Mesenchymal stem cell (in vitro differentiated cells and primary cell): ENCODE results near the gene ASB18.

Experiments used
- DNase-seq: peaks from one replicate; pipeline ENCODE4 v3.0.0-alpha.2; 2013
- H2AFZ ChIP-seq: one replicate; pipeline ENCODE4 v1.6.1; 2013; ENCODE audit warnings: low read depth, mild to moderate bottlenecking, control low read depth, inconsistent platforms, low read length, moderate library complexity
- H2AK5ac ChIP-seq: 2 replicates; pipeline ENCODE4 v1.6.1; 2013; ENCODE audit warnings: low read length, moderate library complexity, mild to moderate bottlenecking, inconsistent platforms; ENCODE audit not compliant: severe bottlenecking
- H2BK120ac ChIP-seq: one replicate; pipeline ENCODE4 v1.6.1; 2013; ENCODE audit warnings: low read depth, mild to moderate bottlenecking, inconsistent platforms, low read length, moderate library complexity
- H2BK12ac ChIP-seq, 2 experiments: one replicate each; pipeline ENCODE4 v1.6.1; 2013; ENCODE audit warnings: inconsistent platforms in 2 of 2, low read length in 2 of 2, mild to moderate bottlenecking in 2 of 2, moderate library complexity in 2 of 2, control low read depth in 1 of 2
- H2BK15ac ChIP-seq: one replicate; pipeline ENCODE4 v1.6.1; 2013; ENCODE audit warnings: mild to moderate bottlenecking, low read depth, inconsistent platforms; ENCODE audit not compliant: poor library complexity, severe bottlenecking
- H2BK5ac ChIP-seq: 2 replicates; pipeline ENCODE4 v1.6.1; 2013; ENCODE audit warnings: low read depth, mild to moderate bottlenecking, low read length, control low read depth, inconsistent platforms; ENCODE audit not compliant: poor library complexity, severe bottlenecking
- H3K14ac ChIP-seq, 2 experiments: one replicate each; pipeline ENCODE4 v1.6.1; 2013; ENCODE audit warnings: inconsistent platforms in 2 of 2, low read length in 2 of 2, control low read depth in 1 of 2, mild to moderate bottlenecking in 1 of 2, moderate library complexity in 1 of 2
- H3K18ac ChIP-seq, 2 experiments: one replicate each; pipeline ENCODE4 v1.6.1; 2013; ENCODE audit warnings: inconsistent platforms in 2 of 2, low read length in 2 of 2, control low read depth in 1 of 2, low read depth in 1 of 2, mild to moderate bottlenecking in 1 of 2
- H3K23ac ChIP-seq, 2 experiments: one replicate each; pipeline ENCODE4 v1.6.1; 2013; ENCODE audit warnings: inconsistent platforms in 2 of 2, low read length in 2 of 2, mild to moderate bottlenecking in 2 of 2, moderate library complexity in 2 of 2, control low read depth in 1 of 2
- H3K27ac ChIP-seq: 2 replicates; pipeline ENCODE4 v1.5.1; 2013; ENCODE audit warnings: mild to moderate bottlenecking, moderate library complexity, low read length, control low read depth, inconsistent platforms; ENCODE audit not compliant: poor library complexity, severe bottlenecking
- H3K27me3 ChIP-seq, 2 experiments: 2 replicates each; pipeline versions ENCODE4 v1.6.1 to v1.7.0; 2013; ENCODE audit warnings: low read length in 2 of 2, mild to moderate bottlenecking in 2 of 2, moderate library complexity in 2 of 2, control low read depth in 1 of 2, inconsistent platforms in 1 of 2; ENCODE audit not compliant: control insufficient read depth in 1 of 2, insufficient read depth in 1 of 2
- H3K36me3 ChIP-seq, 2 experiments: 2 replicates each; pipeline versions ENCODE4 v1.6.1 to v1.7.0; 2013; ENCODE audit warnings: low read length in 2 of 2, control low read depth in 1 of 2, inconsistent platforms in 1 of 2, low read depth in 1 of 2, mild to moderate bottlenecking in 1 of 2; ENCODE audit not compliant: insufficient read depth in 2 of 2, control insufficient read depth in 1 of 2
- H3K4ac ChIP-seq, 2 experiments: one replicate each; pipeline ENCODE4 v1.6.1; 2013; ENCODE audit warnings: inconsistent platforms in 2 of 2, low read length in 2 of 2, mild to moderate bottlenecking in 2 of 2, moderate library complexity in 2 of 2, control low read depth in 1 of 2, low read depth in 1 of 2
- H3K4me1 ChIP-seq: 2 replicates; pipeline ENCODE4 v1.6.1; 2013; ENCODE audit warnings: low read depth, low read length, control low read depth; ENCODE audit not compliant: control insufficient read depth, insufficient read depth
- H3K4me2 ChIP-seq: 2 replicates; pipeline ENCODE4 v1.6.1; 2013; ENCODE audit warnings: low read length, mild to moderate bottlenecking, inconsistent platforms; ENCODE audit not compliant: poor library complexity, severe bottlenecking
- H3K4me3 ChIP-seq, 2 experiments: 2 replicates each; pipeline versions ENCODE4 v1.5.1 to v1.7.0; 2013; ENCODE audit warnings: low read length in 2 of 2, mild to moderate bottlenecking in 2 of 2, control low read depth in 1 of 2, low read depth in 1 of 2; ENCODE audit not compliant: insufficient read depth in 1 of 2
- H3K79me1 ChIP-seq: replicated peaks from 2 replicates; pipeline ENCODE4 v1.6.1; 2013; ENCODE audit warnings: mild to moderate bottlenecking, control low read depth, low read length, inconsistent platforms; ENCODE audit not compliant: poor library complexity, severe bottlenecking
- H3K9ac ChIP-seq: 2 replicates; pipeline ENCODE4 v1.7.0; 2013; ENCODE audit warnings: mild to moderate bottlenecking, low read length, moderate library complexity
- H3K9me3 ChIP-seq: 2 replicates; pipeline ENCODE4 v1.7.0; 2013; ENCODE audit warnings: mild to moderate bottlenecking, low read length; ENCODE audit not compliant: control insufficient read depth
- H4K8ac ChIP-seq: one replicate; pipeline ENCODE4 v1.6.1; 2013; ENCODE audit warnings: inconsistent platforms, mild to moderate bottlenecking, low read length, moderate library complexity
- H4K91ac ChIP-seq: one replicate; pipeline ENCODE4 v1.6.1; 2013; ENCODE audit warnings: mild to moderate bottlenecking, low read length, inconsistent platforms
- WGBS: methylation state at CpG from one replicate; pipeline ENCODE4 v1.1.7; 2013; ENCODE audit warnings: mixed read lengths; 5-methylcytosine and 5-hydroxymethylcytosine counted together

ASB18 gene

GRCh38 chr2:236157366-236157765 is 106.8 kb downstream of the ASB18 start:
- Histone ChIP-seq H3K4me3 (no peak overlapping the region), H3K4me2 (no peak overlapping the region), H3K4ac (no peak overlapping the region), H3K18ac (no peak overlapping the region), H2AK5ac (no peak overlapping the region), H3K36me3 (peaks cover 0 to 4% of the 10 kb centered on the region in 2 experiments), H3K4me1 (peaks cover 14% of the 10 kb centered on the region), H3K9ac (no peak overlapping the region), H3K23ac (no peak overlapping the region), H3K9me3 (peaks cover 7% of the 10 kb centered on the region), H3K79me1 (peaks cover 2% of the 10 kb centered on the region), H3K14ac (no peak overlapping the region), H2AFZ (no peak overlapping the region), H2BK15ac (no peak overlapping the region), H3K27me3 (peaks cover 17 to 79% of the 10 kb centered on the region in 2 experiments), H4K8ac (no peak overlapping the region), H2BK5ac (no peak overlapping the region), H2BK120ac (no peak overlapping the region), H4K91ac (no peak overlapping the region), H3K27ac (no peak overlapping the region), H2BK12ac (no peak overlapping the region)
- no peak for DNase-seq
- 85% methylated on average over 5 of the region's 6 CpGs for WGBS

- 94% methylated on average over 3 of the region's 7 CpGs for WGBS
- Histone ChIP-seq H3K4ac (no peak overlapping the region), H3K18ac (no peak overlapping the region), H2BK120ac (no peak overlapping the region), H2BK12ac (no peak overlapping the region), H3K36me3 (peaks cover 0 to 4% of the 10 kb centered on the region in 2 experiments), H3K4me2 (no peak overlapping the region), H3K9ac (no peak overlapping the region), H2AK5ac (no peak overlapping the region), H3K14ac (no peak overlapping the region), H2BK5ac (no peak overlapping the region), H2AFZ (no peak overlapping the region), H3K79me1 (peaks cover 2% of the 10 kb centered on the region), H3K4me1 (peaks cover 9% of the 10 kb centered on the region), H4K8ac (no peak overlapping the region), H3K23ac (no peak overlapping the region), H3K9me3 (peaks cover 7% of the 10 kb centered on the region), H3K4me3 (no peak overlapping the region), H3K27me3 (peaks cover 17 to 73% of the 10 kb centered on the region in 2 experiments), H4K91ac (no peak overlapping the region), H2BK15ac (no peak overlapping the region), H3K27ac (no peak overlapping the region)
- DNase-seq = no peak
These were observed 107.4 kb downstream of the ASB18 start for GRCh38 chr2:236156860-236157194.

GRCh38 chr2:236156095-236156859 is 107.9 kb downstream of the ASB18 start:
- 81% methylated on average over 16 of the region's 16 CpGs for whole genome bisulfite sequencing
- H3K14ac ChIP-seq = no peak overlapping the region

GRCh38 chr2:236155406-236155805 is 108.8 kb downstream of the ASB18 start:
- no peak for DNase-seq
- Histone ChIP-seq H3K4me2 (no peak overlapping the region), H3K23ac (no peak overlapping the region), H4K8ac (no peak overlapping the region), H2BK5ac (no peak overlapping the region), H2BK15ac (no peak overlapping the region), H3K18ac (no peak overlapping the region), H3K27ac (no peak overlapping the region), H3K36me3 (no peaks in the 10 kb centered on the region), H3K4me1 (peaks cover 2% of the 10 kb centered on the region), H3K4me3 (no peak overlapping the region), H2BK12ac (no peak overlapping the region), H2AFZ (no peak overlapping the region), H3K14ac (no peak overlapping the region), H3K9ac (no peak overlapping the region), H4K91ac (no peak overlapping the region), H2AK5ac (no peak overlapping the region), H3K4ac (no peak overlapping the region), H2BK120ac (no peak overlapping the region), H3K9me3 (peaks cover 14% of the 10 kb centered on the region), H3K79me1 (no peaks in the 10 kb centered on the region), H3K27me3 (peaks cover 17 to 62% of the 10 kb centered on the region in 2 experiments)
- WGBS = 83% methylated on average over 1 of the region's 3 CpGs

More at GRCh38 chr2:236156095-236156859, 107.9 kb downstream of the ASB18 start:
- no peak overlapping the region for H2BK5ac ChIP-seq
- H3K9ac ChIP-seq = no peak overlapping the region
- no peak overlapping the region for H4K8ac ChIP-seq
- no peak for DNase-seq
- peaks cover 17 to 68% of the 10 kb centered on the region in 2 experiments for H3K27me3 ChIP-seq
- H2BK15ac ChIP-seq = no peak overlapping the region
- no peak overlapping the region for H2BK120ac ChIP-seq
- no peak overlapping the region for H3K4me2 ChIP-seq
- no peak overlapping the region for H4K91ac ChIP-seq
- H2BK12ac ChIP-seq = no peak overlapping the region
- peaks cover 2% of the 10 kb centered on the region for H3K79me1 ChIP-seq
- no peak overlapping the region for H3K27ac ChIP-seq
- H3K18ac ChIP-seq = no peak overlapping the region
- H3K9me3 ChIP-seq = peaks cover 7% of the 10 kb centered on the region
- no peak overlapping the region for H3K23ac ChIP-seq
- H2AFZ ChIP-seq = no peak overlapping the region
- no peak overlapping the region for H3K4ac ChIP-seq
- H3K4me1 ChIP-seq = peaks cover 4% of the 10 kb centered on the region
- no peak overlapping the region for H3K4me3 ChIP-seq
- H3K36me3 ChIP-seq = no peaks in the 10 kb centered on the region
- no peak overlapping the region for H2AK5ac ChIP-seq
